WTC11 (cell line): Measurements from ENCODE around the gene FAU.

Source experiments
- CTCF ChIP-seq: fragments of 200-600 bp; IDR thresholded peaks from 2 replicates; pipeline ENCODE4 v1.8.0; 2022; ENCODE audit warnings: antibody characterized with exemption
- KAT7 ChIP-seq: sonication (generic); formaldehyde crosslinking; IDR thresholded peaks from 2 replicates; pipeline ENCODE4 v1.8.1; 2023; ENCODE audit warnings: missing genetic modification reagents, mild to moderate bottlenecking, borderline replicate concordance
- NFE2L1 ChIP-seq: sonication (generic); formaldehyde crosslinking; IDR thresholded peaks from 2 replicates; pipeline ENCODE4 v1.8.1; 2023; ENCODE audit warnings: missing genetic modification reagents
- SP1 ChIP-seq: sonication (generic); formaldehyde crosslinking; conservative IDR thresholded peaks from 2 replicates; pipeline ENCODE4 v1.8.1; 2022; ENCODE audit warnings: missing genetic modification reagents

- TF ChIP-seq NFE2L1 (CRISPR knock-in tag) (no peak), CTCF (no peak), SP1 (CRISPR knock-in tag) (no peak), KAT7 (CRISPR knock-in tag) (no peak)
Measured at GRCh38 chr11:65165410-65166317, 43.7 kb upstream of the FAU start.
